Lower leg skin (tissue), 3 donors: ENCODE data around the gene TTLL3.

Experiments
- CTCF ChIP-seq, 3 donors: fragments of 450-650 bp; IDR thresholded peaks; one replicate each; pipeline ENCODE4 v1.5.1; 2016; ENCODE audit warnings: antibody characterized with exemption in 3 of 3, mild to moderate bottlenecking in 3 of 3, moderate library complexity in 2 of 3
- POLR2A ChIP-seq, 2 donors: fragments of 450-650 bp; IDR thresholded peaks; one replicate each; pipeline ENCODE4 v1.6.1; 2016 to 2017; ENCODE audit warnings: antibody characterized with exemption in 2 of 2, mild to moderate bottlenecking in 1 of 2, moderate library complexity in 1 of 2

GRCh38 chr3:9800529-9800928 is 9.5 kb upstream of the TTLL3 start:
- TF ChIP-seq CTCF (IDR thresholded peaks at IDR 0.05) (no peak), POLR2A (IDR thresholded peaks at IDR 0.05) (no peak)
